ENCODE measurements around the gene TVP23C.
A peak's percentile ranks its signal among the peaks of the same experiment; 100 is the strongest.

The TVP23C gene

DNA sequence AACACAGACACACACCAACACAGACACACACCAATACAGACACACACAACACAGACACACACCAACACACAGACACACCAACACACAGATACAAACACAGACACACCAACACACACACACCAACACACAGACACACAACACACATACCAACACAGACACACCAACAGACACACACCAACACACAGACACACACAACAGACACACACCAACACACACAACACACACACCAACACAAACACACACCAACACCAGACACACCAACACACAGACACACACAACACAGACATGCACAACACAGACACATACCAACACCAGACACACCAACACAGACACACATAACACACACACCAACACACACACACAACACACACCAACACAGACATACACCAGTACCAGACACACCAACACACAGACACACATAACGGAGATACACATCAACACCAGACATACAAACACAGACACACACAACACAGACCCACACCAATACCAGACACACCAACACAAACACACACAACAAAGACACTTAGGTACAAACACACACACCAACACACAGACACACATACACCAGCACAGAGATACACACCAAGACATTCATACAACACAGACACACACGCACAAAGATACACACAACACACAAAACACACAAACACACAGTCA is 98.1 kb downstream of the TVP23C start:
- DNase-seq (ENCODE audit: low read depth, low spot score) = no peak

- no peak for DNase-seq (ENCODE audit: low read depth, low spot score)
These were observed 98.9 kb downstream of the TVP23C start for GRCh38 chr17:15464231-15464985.

- DNase-seq (ENCODE audit: low read depth, low spot score) = peak; percentile 45
These were observed 100.1 kb downstream of the TVP23C start for GRCh38 chr17:15462976-15463772.

DNA sequence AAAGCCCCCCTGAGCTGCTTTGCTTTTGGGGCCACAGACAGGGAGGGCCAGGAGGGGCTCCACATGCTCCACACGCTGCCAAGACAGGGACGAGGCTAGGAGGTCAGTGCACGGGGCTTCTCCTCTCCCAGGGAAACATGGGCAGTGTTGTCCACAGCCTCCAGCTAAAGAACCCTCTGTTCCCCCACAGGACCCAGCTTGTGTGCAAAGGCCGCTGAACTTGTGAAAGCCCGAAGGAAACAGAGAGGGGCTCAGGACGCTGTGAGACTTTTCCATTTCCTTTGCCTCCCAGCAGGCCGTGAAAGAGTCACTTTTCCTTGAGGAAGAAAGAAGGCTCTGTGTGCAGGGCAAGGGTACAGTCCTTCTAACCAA is 105.6 kb downstream of the TVP23C start:
- no peak for DNase-seq (ENCODE audit: low read depth, low spot score)

DNA sequence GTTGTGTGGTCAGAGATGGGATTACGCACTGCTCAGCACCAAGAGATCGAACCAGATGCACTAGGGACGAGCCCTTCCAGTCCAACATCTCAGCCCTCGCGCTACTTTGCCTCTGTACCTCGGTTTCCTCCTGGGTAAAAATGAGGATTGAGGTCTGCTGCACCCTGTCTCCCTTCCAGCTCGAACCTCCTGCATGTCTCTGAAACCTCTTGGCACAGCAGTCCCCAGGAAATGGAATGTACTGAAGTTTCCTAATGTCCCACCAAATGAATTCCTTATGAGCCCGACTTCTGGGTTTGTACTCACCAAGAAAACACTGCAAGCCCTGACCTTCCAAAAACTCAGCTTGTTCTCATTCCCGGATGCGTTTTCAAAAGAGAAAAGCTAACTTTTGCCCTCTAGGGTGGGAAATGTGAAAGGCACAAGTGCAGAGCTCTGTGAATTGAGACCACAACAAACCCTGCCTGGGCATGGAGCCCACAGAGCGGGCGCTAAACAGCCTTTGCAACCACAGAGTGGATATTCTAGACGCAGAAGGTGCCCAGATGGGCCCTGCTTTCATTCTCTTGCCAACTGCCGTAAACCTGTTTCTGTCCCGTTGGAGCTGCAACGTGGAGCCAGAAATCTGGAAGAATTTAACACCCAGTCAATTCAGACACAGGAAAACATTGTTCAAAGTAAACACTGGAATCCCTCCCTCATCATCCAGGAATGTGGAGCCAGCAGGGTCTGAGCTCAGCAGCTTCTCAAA is 106.1 kb downstream of the TVP23C start:
- peak; percentile 72 for DNase-seq (ENCODE audit: low read depth, low spot score)

GRCh38 chr17:15456496-15456895 is 106.8 kb downstream of the TVP23C start:
- DNase-seq (ENCODE audit: low read depth, low spot score) = no peak

- no peak for DNase-seq (ENCODE audit: low read depth, low spot score)
These were observed 108.9 kb downstream of the TVP23C start for GRCh38 chr17:15454346-15454745.

GRCh38 chr17:15453782-15454181 is 109.5 kb downstream of the TVP23C start:
- DNase-seq (ENCODE audit: low read depth, low spot score) = no peak

DNA sequence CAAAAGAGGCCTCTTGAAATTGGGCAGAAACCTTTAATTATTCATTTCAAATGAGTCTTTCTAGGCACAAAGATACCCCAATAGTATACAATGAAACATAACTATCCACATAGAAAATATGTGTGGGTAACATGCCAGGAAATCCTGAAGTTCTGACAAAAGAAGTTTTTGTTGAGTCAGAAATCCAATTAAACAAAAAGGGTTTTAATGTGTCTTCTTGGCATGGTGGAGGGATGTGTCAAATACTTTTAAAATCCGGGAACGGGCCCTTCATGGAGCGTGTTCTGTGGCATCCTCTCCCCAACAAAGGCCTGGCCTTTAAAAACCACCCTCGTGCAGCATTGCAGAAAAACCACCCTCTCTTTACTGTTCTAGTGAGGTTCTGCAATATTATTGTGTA is 110.0 kb downstream of the TVP23C start:
- no peak for DNase-seq (ENCODE audit: low read depth, low spot score)

DNA sequence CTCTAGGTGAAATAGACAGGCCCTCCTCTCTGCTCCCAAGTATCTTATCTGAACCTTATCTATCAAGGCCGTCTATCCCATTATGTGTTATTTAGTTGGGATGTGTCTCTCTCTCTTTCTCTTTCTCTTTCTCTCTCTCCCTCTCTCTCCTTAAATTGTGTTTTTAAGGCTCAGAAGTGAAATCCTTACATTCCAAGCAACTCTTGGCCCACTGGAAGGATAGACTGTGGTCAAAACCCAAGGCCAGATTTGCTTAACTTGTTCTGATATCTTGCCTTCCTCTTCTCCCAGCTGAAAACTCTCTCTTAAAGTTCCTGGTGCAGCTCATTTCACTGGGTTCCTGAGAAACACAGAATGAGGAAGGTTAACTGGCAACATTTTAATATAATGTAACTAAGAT is 110.5 kb downstream of the TVP23C start:
- DNase-seq (ENCODE audit: low read depth, low spot score) = no peak
